Loucy (cell line): ENCODE data around the gene CAMTA2.
"Not testable (repeated sequence)": the region's sequence is repeated elsewhere in the genome, so short reads cannot be mapped to it uniquely, and the experiment has no call there.

ENCODE experiments used
- H2AFZ ChIP-seq: fragments of 200-600 bp; sonication (generic); 2 replicates; pipeline ENCODE4 v1.6.0; 2016; ENCODE audit warnings: antibody characterized with exemption, mild to moderate bottlenecking, low read length, moderate library complexity
- H3F3A ChIP-seq: fragments of 200-600 bp; 2 replicates; pipeline ENCODE4 v1.6.0; 2016; ENCODE audit warnings: antibody characterized with exemption, low read depth, mild to moderate bottlenecking
- H3K27me3 ChIP-seq: fragments of 200-600 bp; sonication (generic); 2 replicates; pipeline ENCODE4 v1.6.1; 2014; ENCODE audit warnings: low read length, mild to moderate bottlenecking; ENCODE audit not compliant: insufficient read depth, poor library complexity, severe bottlenecking
- H3K36me3 ChIP-seq: fragments of 200-600 bp; sonication (generic); 2 replicates; pipeline ENCODE4 v1.6.1; 2016; ENCODE audit warnings: low read length; ENCODE audit not compliant: insufficient read depth
- H3K4me1 ChIP-seq: fragments of 200-600 bp; sonication (generic); 2 replicates; pipeline ENCODE4 v1.5.1; 2014; ENCODE audit warnings: low read length, mild to moderate bottlenecking; ENCODE audit not compliant: insufficient read depth, poor library complexity, severe bottlenecking
- H3K4me2 ChIP-seq: fragments of 200-600 bp; sonication (generic); 2 replicates; pipeline ENCODE4 v1.6.0; 2014; ENCODE audit warnings: antibody characterized with exemption, low read length, low read depth, mild to moderate bottlenecking; ENCODE audit not compliant: poor library complexity, severe bottlenecking
- H3K4me3 ChIP-seq: fragments of 200-600 bp; sonication (generic); 2 replicates; pipeline ENCODE4 v1.5.1; 2014; ENCODE audit warnings: low read length, mild to moderate bottlenecking, mixed read lengths; ENCODE audit not compliant: poor library complexity, severe bottlenecking
- H3K79me2 ChIP-seq: fragments of 200-600 bp; sonication (generic); 2 replicates; pipeline ENCODE4 v1.6.1; 2014; ENCODE audit warnings: low read length; ENCODE audit not compliant: insufficient read depth
- H3K9ac ChIP-seq: fragments of 200-600 bp; sonication (generic); 2 replicates; pipeline ENCODE4 v1.6.0; 2014; ENCODE audit warnings: mild to moderate bottlenecking, low read depth, low read length, moderate library complexity; ENCODE audit not compliant: poor library complexity, severe bottlenecking
- H3K9me2 ChIP-seq: fragments of 200-600 bp; sonication (generic); replicated peaks from 2 replicates; pipeline ENCODE4 v1.6.1; 2016; ENCODE audit warnings: low read depth, low read length, mixed read lengths
- H3K9me3 ChIP-seq: fragments of 200-600 bp; sonication (generic); 2 replicates; pipeline ENCODE4 v1.6.1; 2014; ENCODE audit warnings: mild to moderate bottlenecking, antibody characterized with exemption, low read length, low read depth; ENCODE audit not compliant: insufficient read depth
- H4K20me1 ChIP-seq: fragments of 200-600 bp; sonication (generic); 2 replicates; pipeline ENCODE4 v1.6.0; 2014; ENCODE audit warnings: antibody characterized with exemption, low read length, mild to moderate bottlenecking; ENCODE audit not compliant: insufficient read depth, poor library complexity, severe bottlenecking
- CTCF ChIP-seq: fragments of 200-600 bp; sonication (generic); conservative IDR thresholded peaks from 2 replicates; pipeline ENCODE4 v1.5.1; 2014; ENCODE audit warnings: mild to moderate bottlenecking, antibody characterized with exemption, low read length
- EZH2phosphoT487 ChIP-seq: fragments of 200-600 bp; IDR thresholded peaks from 2 replicates; pipeline ENCODE4 v1.6.1; 2018; ENCODE audit warnings: antibody characterized with exemption, mild to moderate bottlenecking, moderate library complexity, borderline replicate concordance

CAMTA2 gene

GRCh38 chr17:5031365-5032082 is 44.0 kb upstream of the CAMTA2 start:
- peak overlapping the region; percentile 53 for H3K9ac ChIP-seq
- TF ChIP-seq CTCF (peak; percentile 66), EZH2phosphoT487 (no peak)
- H3K27me3 ChIP-seq, result no peaks in the 10 kb centered on the region
- H3K4me2 ChIP-seq, result peak overlapping the region; percentile 76
- peak overlapping the region; percentile 97 for H2AFZ ChIP-seq
- peak overlapping the region; percentile 69 for H3K4me3 ChIP-seq
- no peaks in the 10 kb centered on the region for H3F3A ChIP-seq
- H3K9me2 ChIP-seq, result no peaks in the 10 kb centered on the region
- H3K36me3 ChIP-seq, result no peaks in the 10 kb centered on the region
- H3K9me3 ChIP-seq, result no peaks in the 10 kb centered on the region
- no peaks in the 10 kb centered on the region for H3K4me1 ChIP-seq
- no peaks in the 10 kb centered on the region for H3K79me2 ChIP-seq
- H4K20me1 ChIP-seq, result no peaks in the 10 kb centered on the region

GRCh38 chr17:5030168-5030567 is 42.7 kb upstream of the CAMTA2 start:
- not testable (repeated sequence) for H4K20me1 ChIP-seq, H3K9me3 ChIP-seq, H3K9ac ChIP-seq, H3K4me1 ChIP-seq, H3K4me2 ChIP-seq, H3K9me2 ChIP-seq, H3F3A ChIP-seq, H3K27me3 ChIP-seq, H3K79me2 ChIP-seq, H3K36me3 ChIP-seq, H3K4me3 ChIP-seq, H2AFZ ChIP-seq

- no peaks in the 10 kb centered on the region for H3F3A ChIP-seq
- no peak for TF ChIP-seq EZH2phosphoT487
- no peak for TF ChIP-seq CTCF
- no peaks in the 10 kb centered on the region for H3K4me1 ChIP-seq
- H3K9me3 ChIP-seq, result no peaks in the 10 kb centered on the region
- H3K9ac ChIP-seq, result no peak overlapping the region
- H3K79me2 ChIP-seq, result no peaks in the 10 kb centered on the region
- H3K4me3 ChIP-seq, result no peak overlapping the region
- H2AFZ ChIP-seq, result no peak overlapping the region
- no peaks in the 10 kb centered on the region for H4K20me1 ChIP-seq
- no peak overlapping the region for H3K4me2 ChIP-seq
- H3K27me3 ChIP-seq, result no peaks in the 10 kb centered on the region
- no peaks in the 10 kb centered on the region for H3K9me2 ChIP-seq
- H3K36me3 ChIP-seq, result no peaks in the 10 kb centered on the region
These were observed 40.4 kb upstream of the CAMTA2 start for GRCh38 chr17:5027916-5028315.

- Histone ChIP-seq H3K4me1 (no peaks in the 10 kb centered on the region), H3K9ac (no peak overlapping the region), H3K9me2 (no peaks in the 10 kb centered on the region), H3F3A (no peaks in the 10 kb centered on the region), H3K9me3 (no peaks in the 10 kb centered on the region), H3K4me3 (no peak overlapping the region), H3K4me2 (no peak overlapping the region), H4K20me1 (no peaks in the 10 kb centered on the region), H3K27me3 (no peaks in the 10 kb centered on the region), H3K79me2 (no peaks in the 10 kb centered on the region), H3K36me3 (peaks cover under 1% of the 10 kb centered on the region; the same call in 1 of the 2 replicates), H2AFZ (no peak overlapping the region)
- TF ChIP-seq CTCF (no peak), EZH2phosphoT487 (no peak)
These were observed 39.8 kb upstream of the CAMTA2 start for GRCh38 chr17:5027299-5027698.
